GM21619 (cell line): Measurements from ENCODE around the gene TMEM31.
"Not testable (repeated sequence)": the region's sequence is repeated elsewhere in the genome, so short reads cannot be mapped to it uniquely, and the experiment has no call there.

Experiments used
- ATAC-seq: cut with Tn5 transposase; IDR thresholded peaks from one replicate; pipeline ENCODE4 v1.9.1; 2021; ENCODE audit not compliant: unreplicated experiment

TMEM31 gene

DNA sequence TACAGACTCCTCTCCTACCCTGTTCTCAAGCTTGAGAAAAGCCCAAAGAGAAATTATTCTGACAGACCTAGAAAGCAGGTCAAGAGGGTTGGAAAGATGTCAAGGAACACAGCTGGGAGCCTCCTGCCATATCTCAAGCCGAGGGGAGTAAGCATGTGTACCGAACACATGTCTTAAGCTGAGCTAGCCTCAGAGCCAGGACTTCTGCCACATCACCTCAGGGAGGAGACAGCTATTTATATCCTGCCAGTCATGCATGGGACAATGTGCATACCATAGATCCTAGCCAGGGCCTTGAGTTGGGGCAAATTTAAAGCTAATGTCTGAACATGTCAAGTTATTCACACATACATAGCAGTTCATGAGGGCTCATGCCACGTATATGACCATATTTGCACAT lies 11.8 kb downstream of the TMEM31 start:
- no peak for ATAC-seq

- ATAC-seq = no peak
Measured at GRCh38 chrX:103726477-103726876, 15.8 kb downstream of the TMEM31 start.

DNA sequence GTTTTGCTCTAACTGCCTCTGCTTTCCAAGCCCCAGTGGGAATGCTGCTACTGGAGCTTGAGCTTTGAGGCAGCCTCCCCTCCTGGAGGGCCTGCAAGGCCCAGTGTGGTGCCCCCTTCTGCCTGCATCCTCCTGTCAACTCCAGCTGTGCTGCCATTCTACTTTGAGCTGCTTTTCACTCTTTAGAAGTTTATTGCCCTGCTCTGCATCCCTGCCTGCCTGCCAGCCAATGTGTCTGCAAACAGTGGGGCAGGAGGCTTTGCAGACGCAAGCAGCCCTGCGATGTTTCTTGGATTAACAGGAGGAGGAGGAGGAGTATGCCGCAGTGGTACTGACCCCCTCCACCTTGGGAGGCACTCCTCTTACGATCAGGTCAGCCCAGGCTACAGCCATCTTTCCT lies 16.4 kb downstream of the TMEM31 start:
- no peak for ATAC-seq

GRCh38 chrX:103729015-103729414 lies 18.3 kb downstream of the TMEM31 start:
- ATAC-seq = no peak

GRCh38 chrX:103730147-103730795 lies 19.6 kb downstream of the TMEM31 start:
- ATAC-seq = no peak

- no peak for ATAC-seq
Measured at GRCh38 chrX:103730796-103731493, 20.2 kb downstream of the TMEM31 start.

DNA sequence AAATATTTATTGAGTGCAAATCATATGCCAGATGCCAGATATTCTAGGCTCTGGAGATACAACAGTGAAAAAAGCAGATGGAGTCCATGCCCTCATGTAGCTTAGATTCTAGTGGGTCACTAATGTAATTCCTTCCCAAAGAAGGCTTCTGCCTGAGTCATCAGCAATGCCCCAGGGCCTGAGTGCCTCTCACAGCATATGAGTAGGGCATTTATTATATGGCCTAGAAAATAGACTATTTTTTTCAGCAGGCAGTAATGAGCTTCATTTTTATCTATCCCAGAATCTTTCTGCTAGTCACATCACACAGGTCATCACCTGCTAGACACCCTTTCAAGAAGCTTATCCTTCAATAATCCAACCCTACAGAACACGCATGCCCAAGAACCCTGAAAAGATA lies 22.3 kb downstream of the TMEM31 start:
- no peak for ATAC-seq

DNA sequence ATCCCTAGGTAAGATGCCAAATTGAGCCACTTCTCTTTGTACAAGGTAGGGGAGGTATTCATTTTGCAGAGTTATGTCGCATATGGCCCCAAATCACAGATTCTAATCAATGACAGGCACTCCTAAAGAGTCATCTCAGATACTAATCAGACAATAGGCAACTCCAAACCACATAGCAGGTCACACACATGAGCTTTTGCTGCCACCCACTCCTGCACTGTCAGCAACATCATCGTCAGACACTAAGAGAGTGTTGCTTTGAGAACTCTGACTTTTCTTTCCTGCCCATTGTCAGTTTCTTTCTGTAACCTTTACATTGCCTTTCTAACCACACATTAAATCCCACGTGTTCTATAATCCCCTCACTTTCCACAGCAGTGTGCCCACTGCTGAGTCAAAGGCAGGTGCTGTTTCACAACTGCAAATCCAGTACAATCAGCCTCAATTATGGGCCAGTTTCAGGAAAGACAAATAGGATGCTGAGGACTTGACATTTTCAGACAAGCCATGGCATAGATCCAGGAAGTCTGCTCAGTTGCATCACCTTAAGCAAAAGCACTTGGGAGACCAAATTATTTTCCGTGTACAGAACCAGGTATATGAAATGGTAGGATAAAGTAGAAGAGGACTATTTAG lies 23.5 kb downstream of the TMEM31 start:
- no peak for ATAC-seq

DNA sequence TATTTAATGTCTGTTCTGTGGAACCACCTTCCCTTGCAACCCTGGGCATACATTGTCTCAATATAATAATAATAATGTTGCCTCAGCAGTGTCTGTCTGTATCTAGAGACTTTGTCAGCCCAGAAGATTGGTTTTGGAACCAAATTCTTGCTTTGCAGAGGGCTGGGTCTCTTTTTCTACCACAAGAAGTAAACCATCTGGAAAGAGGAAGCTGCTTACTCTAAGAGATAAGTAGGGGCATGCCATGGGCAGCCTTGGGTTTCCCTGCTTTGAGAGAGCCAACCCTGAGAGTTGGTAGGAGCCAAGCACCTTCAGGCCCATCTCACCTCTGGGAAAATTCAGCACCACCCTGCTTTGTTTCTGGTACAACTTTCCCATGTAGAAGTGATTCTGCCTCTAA lies 27.0 kb downstream of the TMEM31 start:
- no peak for ATAC-seq

GRCh38 chrX:103739421-103739820 lies 28.7 kb downstream of the TMEM31 start:
- ATAC-seq = no peak

DNA sequence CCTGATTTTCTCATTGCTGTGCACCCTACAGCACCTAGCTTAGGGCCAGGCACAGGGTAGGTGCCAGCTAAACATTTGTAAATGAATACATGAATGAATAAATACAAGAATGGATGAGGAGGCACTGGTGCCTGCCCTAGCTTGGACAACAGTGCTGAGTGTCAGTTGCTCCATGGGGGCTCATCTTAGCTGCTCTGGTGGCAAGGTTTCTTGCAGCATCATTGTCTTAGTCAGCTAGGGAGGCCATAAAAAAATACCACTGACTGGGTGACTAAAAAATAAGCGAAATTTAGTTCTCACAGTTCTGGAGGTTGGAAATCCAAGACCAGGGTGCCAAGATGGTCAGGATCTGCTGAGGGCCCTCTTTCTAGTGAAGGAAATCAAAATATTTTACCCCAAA lies 31.2 kb downstream of the TMEM31 start:
- ATAC-seq = no peak

GRCh38 chrX:103742339-103742738 lies 31.6 kb downstream of the TMEM31 start:
- ATAC-seq = no peak

- no peak for ATAC-seq
Measured at GRCh38 chrX:103747163-103747562, 36.5 kb downstream of the TMEM31 start.

DNA sequence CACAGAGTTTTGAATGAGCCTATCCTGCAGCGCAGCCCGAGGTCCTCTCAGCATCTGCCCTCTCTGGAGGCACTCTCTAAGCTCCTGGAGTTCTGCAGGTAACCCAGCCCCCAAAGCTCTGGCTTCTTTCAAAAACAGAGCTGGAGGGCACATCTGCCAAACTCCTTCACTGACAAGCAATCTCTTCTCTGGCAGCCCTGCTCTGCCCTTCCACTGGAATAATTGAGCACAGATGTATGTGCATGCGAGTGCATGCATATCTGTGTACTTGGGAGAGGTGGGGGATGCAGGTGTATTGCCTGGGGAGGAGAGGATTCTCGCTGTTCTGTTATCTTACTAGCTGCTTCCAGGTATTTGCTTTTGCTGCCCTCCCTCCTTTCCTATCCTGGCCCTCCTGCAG lies 43.7 kb downstream of the TMEM31 start:
- no peak for ATAC-seq

- ATAC-seq = no peak
Measured at GRCh38 chrX:103756736-103757135, 46.0 kb downstream of the TMEM31 start.

- ATAC-seq = no peak
Measured at GRCh38 chrX:103758555-103758954, 47.8 kb downstream of the TMEM31 start.

DNA sequence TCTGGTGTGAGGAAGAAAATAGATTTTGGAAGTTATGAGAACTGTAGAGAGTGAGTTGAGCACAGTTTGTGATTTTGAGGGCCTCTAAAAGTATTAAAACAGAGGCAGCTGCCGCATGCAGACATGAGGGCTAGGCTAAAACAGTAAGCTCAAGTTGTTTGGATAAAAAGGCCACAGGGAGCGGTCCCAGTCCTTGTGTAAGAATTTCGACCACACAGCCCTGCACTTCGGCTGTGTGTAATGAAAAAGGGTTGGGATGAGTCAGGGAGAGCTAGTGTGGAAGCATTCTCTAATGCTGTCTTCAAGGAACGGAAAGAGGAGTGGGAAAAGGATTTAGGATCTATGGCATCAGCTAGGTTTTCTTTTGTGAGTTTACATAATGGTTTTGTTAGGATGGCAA lies 52.8 kb downstream of the TMEM31 start:
- not testable (repeated sequence) for ATAC-seq
